Endodermal cell (in vitro differentiated cells): ENCODE measurements around the gene SLC2A10. TPM values are rescaled to one million over a fixed set of nuclear protein-coding genes. Genes with fewer than 3 reads are reported as not detected.

Experiments used
- DNase-seq: peaks from one replicate; pipeline ENCODE4 v3.0.0-alpha.2; 2017
- H3K27ac ChIP-seq: 2 replicates; pipeline ENCODE4 v1.5.1; 2013; ENCODE audit warnings: mild to moderate bottlenecking, low read depth, low read length, moderate library complexity
- H3K27me3 ChIP-seq: 2 replicates; pipeline ENCODE4 v1.6.1; 2013; ENCODE audit warnings: mild to moderate bottlenecking, low read length, moderate library complexity; ENCODE audit not compliant: insufficient read depth, control insufficient read depth, poor library complexity, severe bottlenecking
- H3K36me3 ChIP-seq: 2 replicates; pipeline ENCODE4 v1.7.0; 2013; ENCODE audit warnings: mild to moderate bottlenecking, low read length, moderate library complexity; ENCODE audit not compliant: control insufficient read depth, insufficient read depth
- H3K4me1 ChIP-seq: one replicate; pipeline ENCODE4 v1.7.0; 2013; ENCODE audit warnings: low read length; ENCODE audit not compliant: control insufficient read depth, insufficient read depth
- H3K4me3 ChIP-seq: 2 replicates; pipeline ENCODE4 v1.5.1; 2013; ENCODE audit warnings: mild to moderate bottlenecking, low read length, moderate library complexity
- H3K9ac ChIP-seq: 2 replicates; pipeline ENCODE4 v1.6.1; 2013; ENCODE audit warnings: mild to moderate bottlenecking, low read length, moderate library complexity; ENCODE audit not compliant: poor library complexity, severe bottlenecking; ENCODE audit errors: extremely low read depth
- H3K9me3 ChIP-seq: 2 replicates; pipeline ENCODE4 v1.6.1; 2013; ENCODE audit warnings: mild to moderate bottlenecking, low read length, moderate library complexity; ENCODE audit not compliant: control insufficient read depth
- H3K27ac Mint-ChIP-seq: 2 replicates; pipeline ENCODE4 v1.8.0; 2020; ENCODE audit warnings: mixed read lengths
- H3K27me3 Mint-ChIP-seq: 2 replicates; pipeline ENCODE4 v1.8.0; 2021; ENCODE audit warnings: mild to moderate bottlenecking, mixed read lengths; ENCODE audit not compliant: insufficient read depth
- H3K36me3 Mint-ChIP-seq: 2 replicates; pipeline ENCODE4 v1.8.0; 2020; ENCODE audit warnings: low read depth, mixed read lengths
- H3K4me1 Mint-ChIP-seq: 2 replicates; pipeline ENCODE4 v1.8.0; 2020; ENCODE audit warnings: mixed read lengths
- H3K4me3 Mint-ChIP-seq: 2 replicates; pipeline ENCODE4 v1.8.0; 2020; ENCODE audit warnings: mild to moderate bottlenecking, moderate library complexity, mixed read lengths
- H3K9me3 Mint-ChIP-seq: 2 replicates; pipeline ENCODE4 v1.8.0; 2020; ENCODE audit warnings: mild to moderate bottlenecking, mixed read lengths
- CTCF ChIP-seq: fragments of 200-600 bp; sonication (generic); conservative IDR thresholded peaks from 2 replicates; pipeline ENCODE4 v1.5.0; 2021; ENCODE audit warnings: antibody characterized with exemption, mild to moderate bottlenecking
- WGBS, 2 experiments: methylation state at CpG; one replicate each; pipeline versions ENCODE4 v1.1.5 to v1.1.7; 2013; ENCODE audit warnings: missing lambda C conversion rate in 2 of 2, mixed read lengths in 1 of 2; ENCODE audit not compliant: insufficient coverage in 1 of 2, insufficient read length in 1 of 2; 5-methylcytosine and 5-hydroxymethylcytosine counted together
- total RNA-seq, 2 donors: library from RNA; stranded (reverse); fragmentation: NEBNext Ultra II Directional in 1 of 2; extraction: Animal tissue kit (Norgen Biotek cat#: 25700) in 1 of 2; gene quantifications; 2 replicates in 1 of 2; 3 replicates in 1 of 2; pipeline ENCODE4 v1.2.1, GENCODE V29; 2021

Gene SLC2A10
- total RNA-seq, 2 donors from 2014 or later: 12.4 to 19.6 TPM

- no peak for TF ChIP-seq CTCF
- H3K27me3 Mint-ChIP-seq: peaks cover 13% of the 10 kb centered on the region
- DNase-seq: no peak
- no peak overlapping the region for H3K27ac Mint-ChIP-seq
- no peaks in the 10 kb centered on the region for H3K9me3 Mint-ChIP-seq
- Histone ChIP-seq H3K27me3 (peaks cover 6% of the 10 kb centered on the region), H3K9ac (no peak overlapping the region), H3K9me3 (no peaks in the 10 kb centered on the region), H3K4me3 (no peak overlapping the region), H3K36me3 (no peaks in the 10 kb centered on the region), H3K27ac (no peak overlapping the region), H3K4me1 (no peaks in the 10 kb centered on the region)
- no peak overlapping the region for H3K4me3 Mint-ChIP-seq
- WGBS, 2 experiments: 94 to 100% methylated on average over 1 to 3 of the region's 3 CpGs
- H3K4me1 Mint-ChIP-seq: no peaks in the 10 kb centered on the region
- H3K36me3 Mint-ChIP-seq: no peaks in the 10 kb centered on the region
These were observed 39.7 kb downstream of the SLC2A10 start for GRCh38 chr20:46749147-46749546.

GRCh38 chr20:46751856-46752255 is 42.4 kb downstream of the SLC2A10 start:
- Histone ChIP-seq H3K36me3 (no peaks in the 10 kb centered on the region), H3K9ac (no peak overlapping the region), H3K4me1 (no peaks in the 10 kb centered on the region), H3K4me3 (no peak overlapping the region), H3K27ac (no peak overlapping the region), H3K9me3 (no peaks in the 10 kb centered on the region), H3K27me3 (peaks cover 6% of the 10 kb centered on the region)
- no peak overlapping the region for H3K4me3 Mint-ChIP-seq
- no peak for DNase-seq
- peaks cover 15% of the 10 kb centered on the region for H3K27me3 Mint-ChIP-seq
- H3K4me1 Mint-ChIP-seq: no peaks in the 10 kb centered on the region
- no peaks in the 10 kb centered on the region for H3K9me3 Mint-ChIP-seq
- WGBS, 2 experiments: 91 to 95% methylated on average over 7 to 9 of the region's 9 CpGs
- no peak for TF ChIP-seq CTCF
- no peaks in the 10 kb centered on the region for H3K36me3 Mint-ChIP-seq
- no peak overlapping the region for H3K27ac Mint-ChIP-seq

GRCh38 chr20:46752728-46753127 is 43.3 kb downstream of the SLC2A10 start:
- Histone ChIP-seq H3K27me3 (peaks cover 6% of the 10 kb centered on the region), H3K9me3 (no peaks in the 10 kb centered on the region), H3K4me1 (no peaks in the 10 kb centered on the region), H3K27ac (no peak overlapping the region), H3K4me3 (no peak overlapping the region), H3K9ac (no peak overlapping the region), H3K36me3 (no peaks in the 10 kb centered on the region)
- Mint-ChIP-seq H3K36me3 (no peaks in the 10 kb centered on the region), H3K4me3 (no peak overlapping the region), H3K27me3 (peaks cover 15% of the 10 kb centered on the region), H3K27ac (no peak overlapping the region), H3K4me1 (peaks cover 5% of the 10 kb centered on the region), H3K9me3 (no peaks in the 10 kb centered on the region)
- peak; percentile 84 for TF ChIP-seq CTCF
- 0 to 29% methylated on average over 6 to 10 of the region's 10 CpGs for WGBS, 2 experiments
- DNase-seq: peak; percentile 88
